HepG2 (cell line): ENCODE data around the gene RNASE7. TPM values are rescaled to one million over a fixed set of nuclear protein-coding genes. Genes with fewer than 3 reads are reported as not detected.

Experiments used
- CENPX ChIP-seq: sonication (generic); formaldehyde crosslinking; IDR thresholded peaks from 2 replicates; pipeline ENCODE4 v1.9.0; 2021; ENCODE audit warnings: mild to moderate bottlenecking, missing genetic modification reagents, moderate library complexity
- HOXA9 ChIP-seq: sonication (generic); formaldehyde crosslinking; IDR thresholded peaks from 2 replicates; pipeline ENCODE4 v1.8.1; 2022; ENCODE audit warnings: missing genetic modification reagents, mild to moderate bottlenecking, moderate library complexity, borderline replicate concordance
- JUND ChIP-seq: sonication (generic); formaldehyde crosslinking; IDR thresholded peaks from 2 replicates; pipeline ENCODE4 v1.8.0; 2022; ENCODE audit warnings: mild to moderate bottlenecking, missing genetic modification reagents
- KDM2A ChIP-seq: sonication (generic); formaldehyde crosslinking; IDR thresholded peaks from 2 replicates; pipeline ENCODE4 v1.4.0; 2020; ENCODE audit warnings: low read depth, missing genetic modification reagents, borderline replicate concordance
- KDM5A ChIP-seq: fragments of 200-600 bp; sonication (generic); IDR thresholded peaks from 2 replicates; pipeline ENCODE4 v1.7.0; 2018; ENCODE audit warnings: antibody characterized with exemption, mild to moderate bottlenecking, low read length, borderline replicate concordance
- KMT2B ChIP-seq: IDR thresholded peaks from 2 replicates; pipeline ENCODE4 v1.6.1; 2016; ENCODE audit warnings: missing genetic modification reagents, missing compliant biosample characterization
- NCOR1 ChIP-seq: fragments of 200-600 bp; sonication (generic); IDR thresholded peaks from 2 replicates; pipeline ENCODE4 v1.7.0; 2017; ENCODE audit warnings: antibody characterized with exemption, low read length, borderline replicate concordance
- NFKBIZ ChIP-seq: IDR thresholded peaks from 2 replicates; pipeline ENCODE4 v1.6.1; 2018; ENCODE audit warnings: missing genetic modification reagents, missing compliant biosample characterization
- ZNF205 ChIP-seq: IDR thresholded peaks from 2 replicates; pipeline ENCODE4 v1.6.1; 2018; ENCODE audit warnings: missing biosample characterization, missing genetic modification reagents
- ZNF225 ChIP-seq: sonication (generic); formaldehyde crosslinking; IDR thresholded peaks from 2 replicates; pipeline ENCODE4 v1.4.0; 2020; ENCODE audit warnings: mild to moderate bottlenecking, missing genetic modification reagents
- ZNF33B ChIP-seq: sonication (generic); formaldehyde crosslinking; IDR thresholded peaks from 2 replicates; pipeline ENCODE4 v1.5.1; 2020; ENCODE audit warnings: mild to moderate bottlenecking, missing genetic modification reagents
- ZNF501 ChIP-seq: sonication (generic); formaldehyde crosslinking; IDR thresholded peaks from 2 replicates; pipeline ENCODE4 v1.5.1; 2020; ENCODE audit warnings: mild to moderate bottlenecking, moderate library complexity, missing genetic modification reagents
- ZNF607 ChIP-seq: sonication (generic); formaldehyde crosslinking; IDR thresholded peaks from 2 replicates; pipeline ENCODE4 v1.5.1; 2020; ENCODE audit warnings: missing genetic modification reagents, mild to moderate bottlenecking, borderline replicate concordance
- ZNF619 ChIP-seq: sonication (generic); formaldehyde crosslinking; IDR thresholded peaks from 2 replicates; pipeline ENCODE4 v1.4.0; 2020; ENCODE audit warnings: mild to moderate bottlenecking, missing genetic modification reagents
- ZNF746 ChIP-seq: sonication (generic); formaldehyde crosslinking; IDR thresholded peaks from 2 replicates; pipeline ENCODE4 v1.8.0; 2022; ENCODE audit warnings: mild to moderate bottlenecking, missing genetic modification reagents
- ZSCAN9 ChIP-seq: IDR thresholded peaks from 2 replicates; pipeline ENCODE4 v1.6.1; 2016; ENCODE audit warnings: borderline replicate concordance
- polyA plus RNA-seq, 8 experiments: library from polyadenylated mRNA; depleted of rRNA in 3 of 8; stranded (reverse) in 7 of 8; unstranded in 1 of 8; fragments of >200 nt; fragmentation: Illumina TruSeq in 4 of 8; extraction: Trizol in 4 of 8; gene quantifications; 2 replicates each; pipeline versions ENCODE4 v1.2.1 to v1.2.3, GENCODE V29; 2011 to 2016; ENCODE audit warnings: low read depth in 4 of 8, missing spikeins in 1 of 8, mixed read lengths in 1 of 8; ENCODE audit not compliant: insufficient read depth in 1 of 8
- total RNA-seq, 5 experiments: library from RNA; depleted of rRNA; stranded (reverse); fragments of >200 nt; fragmentation: Illumina TruSeq; extraction: Trizol; gene quantifications; 2 replicates each; pipeline ENCODE4 v1.2.3, GENCODE V29; 2016; ENCODE audit warnings: low read depth in 1 of 5
- TF ChIP-seq, protein P1 (sequence below): sonication (generic); formaldehyde crosslinking; IDR thresholded peaks from 2 replicates; pipeline ENCODE4 v1.4.0; 2020; ENCODE audit warnings: mild to moderate bottlenecking, missing genetic modification reagents
- TF ChIP-seq, protein P2 (sequence below): sonication (generic); formaldehyde crosslinking; IDR thresholded peaks from 2 replicates; pipeline ENCODE4 v1.5.0; 2020; ENCODE audit warnings: mild to moderate bottlenecking, missing genetic modification reagents, moderate library complexity
- TF ChIP-seq, protein P3 (sequence below): sonication (generic); formaldehyde crosslinking; IDR thresholded peaks from 2 replicates; pipeline ENCODE4 v1.4.0; 2020; ENCODE audit warnings: missing genetic modification reagents, mild to moderate bottlenecking, borderline replicate concordance

Gene RNASE7
- total and polyA plus RNA-seq, 2 of the 13 experiments (the other 11 are each of a cell fraction or from before 2014, with no cell fraction given), result 0.04 TPM; not detected in 1

DNA sequence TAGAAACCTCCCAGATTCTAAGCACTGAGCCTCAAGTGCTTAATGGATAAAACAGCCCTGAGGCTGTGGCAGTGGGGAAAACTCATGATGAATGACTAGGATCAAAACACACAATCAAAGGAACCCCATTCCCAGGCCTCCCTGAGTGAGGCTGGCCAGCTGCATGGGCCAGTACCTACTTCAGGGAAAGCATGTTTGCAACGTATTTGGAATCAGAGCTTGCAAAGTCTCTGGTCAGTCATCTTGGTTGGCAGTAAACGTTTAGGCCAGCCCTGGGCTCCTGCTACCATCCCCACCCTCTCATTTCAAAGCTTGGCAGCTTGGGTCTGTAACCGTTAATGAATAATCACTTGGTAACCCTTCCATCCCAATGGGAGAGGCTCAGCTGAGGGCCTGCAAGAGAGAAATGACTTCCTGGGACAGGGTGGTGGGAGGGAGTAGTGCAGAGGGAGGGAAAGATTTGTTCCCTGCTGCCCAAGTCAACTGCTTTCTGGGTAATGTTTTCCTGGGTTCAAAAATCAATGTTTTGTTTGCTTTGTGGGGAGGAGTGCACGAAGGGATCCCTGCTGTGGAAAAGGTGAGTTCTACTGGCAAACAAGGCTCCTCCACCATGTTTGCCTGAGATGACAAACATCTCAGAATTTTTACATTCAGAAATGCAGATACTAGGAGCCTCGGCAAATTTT is 13.4 kb downstream of the RNASE7 start (continued):
- TF ChIP-seq, protein P1, sequence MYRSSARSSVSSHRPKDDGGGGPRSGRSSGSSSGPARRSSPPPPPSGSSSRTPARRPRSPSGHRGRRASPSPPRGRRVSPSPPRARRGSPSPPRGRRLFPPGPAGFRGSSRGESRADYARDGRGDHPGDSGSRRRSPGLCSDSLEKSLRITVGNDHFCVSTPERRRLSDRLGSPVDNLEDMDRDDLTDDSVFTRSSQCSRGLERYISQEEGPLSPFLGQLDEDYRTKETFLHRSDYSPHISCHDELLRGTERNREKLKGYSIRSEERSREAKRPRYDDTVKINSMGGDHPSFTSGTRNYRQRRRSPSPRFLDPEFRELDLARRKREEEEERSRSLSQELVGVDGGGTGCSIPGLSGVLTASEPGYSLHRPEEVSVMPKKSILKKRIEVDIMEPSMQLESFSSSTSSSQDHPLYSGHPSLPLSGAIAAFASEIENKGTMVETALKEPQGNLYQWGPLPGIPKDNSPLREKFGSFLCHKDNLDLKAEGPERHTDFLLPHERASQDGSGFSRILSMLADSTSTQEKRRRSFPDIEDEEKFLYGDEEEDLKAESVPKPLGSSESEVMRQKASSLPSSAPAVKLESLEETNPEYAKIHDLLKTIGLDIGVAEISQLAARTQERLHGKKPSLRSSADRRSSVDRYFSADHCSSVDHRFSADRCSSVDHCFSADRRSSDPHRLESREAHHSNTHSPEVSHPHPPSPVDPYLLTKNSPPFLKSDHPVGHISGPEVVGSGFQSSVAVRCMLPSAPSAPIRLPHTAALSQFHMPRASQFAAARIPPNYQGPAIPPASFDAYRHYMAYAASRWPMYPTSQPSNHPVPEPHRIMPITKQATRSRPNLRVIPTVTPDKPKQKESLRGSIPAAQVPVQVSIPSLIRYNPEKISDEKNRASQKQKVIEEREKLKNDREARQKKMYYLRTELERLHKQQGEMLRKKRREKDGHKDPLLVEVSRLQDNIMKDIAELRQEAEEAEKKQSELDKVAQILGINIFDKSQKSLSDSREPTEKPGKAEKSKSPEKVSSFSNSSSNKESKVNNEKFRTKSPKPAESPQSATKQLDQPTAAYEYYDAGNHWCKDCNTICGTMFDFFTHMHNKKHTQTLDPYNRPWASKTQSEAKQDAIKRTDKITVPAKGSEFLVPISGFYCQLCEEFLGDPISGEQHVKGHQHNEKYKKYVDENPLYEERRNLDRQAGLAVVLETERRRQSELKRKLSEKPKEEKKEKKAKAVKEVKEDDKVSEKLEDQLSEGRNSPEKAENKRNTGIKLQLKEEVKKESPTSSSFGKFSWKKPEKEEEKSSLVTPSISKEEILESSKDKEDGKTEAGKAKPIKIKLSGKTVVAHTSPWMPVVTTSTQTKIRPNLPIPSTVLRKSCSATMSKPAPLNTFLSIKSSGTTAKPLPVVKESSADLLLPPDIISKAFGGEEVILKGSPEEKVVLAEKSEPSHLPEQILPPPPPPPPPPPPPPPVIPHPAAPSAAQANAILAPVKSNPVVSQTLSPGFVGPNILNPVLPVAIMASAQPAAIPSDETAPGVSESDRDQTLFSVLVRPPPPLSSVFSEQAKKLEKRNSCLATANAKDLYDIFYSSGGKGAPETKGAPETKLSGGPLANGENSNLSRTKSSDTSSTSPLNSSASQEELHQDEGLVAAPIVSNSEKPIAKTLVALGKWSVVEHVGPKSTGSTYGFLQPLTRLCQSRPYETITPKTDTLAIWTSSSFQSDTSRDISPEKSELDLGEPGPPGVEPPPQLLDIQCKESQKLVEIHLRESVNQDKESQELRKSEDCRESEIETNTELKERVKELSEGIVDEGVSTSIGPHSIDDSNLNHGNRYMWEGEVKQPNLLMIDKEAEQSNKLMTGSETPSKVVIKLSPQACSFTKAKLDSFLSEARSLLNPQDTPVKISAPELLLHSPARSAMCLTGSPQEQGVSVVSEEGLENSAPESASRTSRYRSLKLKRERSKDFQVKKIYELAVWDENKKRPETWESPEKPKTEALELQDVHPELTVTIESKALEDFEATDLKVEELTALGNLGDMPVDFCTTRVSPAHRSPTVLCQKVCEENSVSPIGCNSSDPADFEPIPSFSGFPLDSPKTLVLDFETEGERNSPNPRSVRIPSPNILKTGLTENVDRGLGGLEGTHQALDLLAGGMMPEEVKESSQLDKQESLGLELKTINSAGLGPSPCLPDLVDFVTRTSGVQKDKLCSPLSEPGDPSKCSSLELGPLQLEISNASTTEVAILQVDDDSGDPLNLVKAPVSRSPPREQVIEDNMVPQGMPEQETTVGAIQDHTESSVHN (CRISPR knock-in tag), result no peak; the same call in 1 of the 2 replicates
- TF ChIP-seq ZNF607 (CRISPR knock-in tag) (no peak), NFKBIZ (CRISPR knock-in tag) (peak; percentile 69; the same call in 1 of the 2 replicates), HOXA9 (CRISPR knock-in tag) (no peak), NCOR1 (peak; percentile 82; the same call in 1 of the 2 replicates), ZNF746 (peak; percentile 96; the same call in 1 of the 2 replicates), CENPX (CRISPR knock-in tag) (no peak), JUND (peak; percentile 75), ZNF205 (peak; percentile 48; the same call in 1 of the 2 replicates), ZNF33B (0 out of 2 replicates have a peak, but pooled peaks have one; percentile 39), ZSCAN9 (peak; percentile 85), ZNF501 (CRISPR knock-in tag) (0 out of 2 replicates have a peak, but pooled peaks have one; percentile 64), ZNF225 (CRISPR knock-in tag) (no peak), KMT2B (CRISPR knock-in tag) (peak; percentile 58; the same call in 1 of the 2 replicates), ZNF619 (CRISPR knock-in tag) (peak; percentile 83; the same call in 1 of the 2 replicates), KDM5A (no peak), KDM2A (peak; percentile 75)
- TF ChIP-seq, protein P2, sequence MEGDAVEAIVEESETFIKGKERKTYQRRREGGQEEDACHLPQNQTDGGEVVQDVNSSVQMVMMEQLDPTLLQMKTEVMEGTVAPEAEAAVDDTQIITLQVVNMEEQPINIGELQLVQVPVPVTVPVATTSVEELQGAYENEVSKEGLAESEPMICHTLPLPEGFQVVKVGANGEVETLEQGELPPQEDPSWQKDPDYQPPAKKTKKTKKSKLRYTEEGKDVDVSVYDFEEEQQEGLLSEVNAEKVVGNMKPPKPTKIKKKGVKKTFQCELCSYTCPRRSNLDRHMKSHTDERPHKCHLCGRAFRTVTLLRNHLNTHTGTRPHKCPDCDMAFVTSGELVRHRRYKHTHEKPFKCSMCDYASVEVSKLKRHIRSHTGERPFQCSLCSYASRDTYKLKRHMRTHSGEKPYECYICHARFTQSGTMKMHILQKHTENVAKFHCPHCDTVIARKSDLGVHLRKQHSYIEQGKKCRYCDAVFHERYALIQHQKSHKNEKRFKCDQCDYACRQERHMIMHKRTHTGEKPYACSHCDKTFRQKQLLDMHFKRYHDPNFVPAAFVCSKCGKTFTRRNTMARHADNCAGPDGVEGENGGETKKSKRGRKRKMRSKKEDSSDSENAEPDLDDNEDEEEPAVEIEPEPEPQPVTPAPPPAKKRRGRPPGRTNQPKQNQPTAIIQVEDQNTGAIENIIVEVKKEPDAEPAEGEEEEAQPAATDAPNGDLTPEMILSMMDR (CRISPR knock-in tag), result no peak
- TF ChIP-seq, protein P3, sequence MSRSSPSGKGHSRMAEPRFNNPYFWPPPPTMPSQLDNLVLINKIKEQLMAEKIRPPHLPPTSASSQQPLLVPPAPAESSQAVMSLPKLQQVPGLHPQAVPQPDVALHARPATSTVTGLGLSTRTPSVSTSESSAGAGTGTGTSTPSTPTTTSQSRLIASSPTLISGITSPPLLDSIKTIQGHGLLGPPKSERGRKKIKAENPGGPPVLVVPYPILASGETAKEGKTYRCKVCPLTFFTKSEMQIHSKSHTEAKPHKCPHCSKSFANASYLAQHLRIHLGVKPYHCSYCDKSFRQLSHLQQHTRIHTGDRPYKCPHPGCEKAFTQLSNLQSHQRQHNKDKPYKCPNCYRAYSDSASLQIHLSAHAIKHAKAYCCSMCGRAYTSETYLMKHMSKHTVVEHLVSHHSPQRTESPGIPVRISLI (CRISPR knock-in tag), result peak; percentile 24; the same call in 1 of the 2 replicates
